HG03097 (cell line): Measurements from ENCODE around the gene RECQL5.
"Not testable (repeated sequence)": the region's sequence is repeated elsewhere in the genome, so short reads cannot be mapped to it uniquely, and the experiment has no call there.

Source experiments
- ATAC-seq: cut with Tn5 transposase; IDR thresholded peaks from one replicate; pipeline ENCODE4 v1.9.1; 2021; ENCODE audit not compliant: unreplicated experiment, low FRiP score

Gene RECQL5

GRCh38 chr17:75596320-75597087 lies 70.5 kb downstream of the RECQL5 start:
- ATAC-seq = no peak

GRCh38 chr17:75595920-75596313 lies 71.0 kb downstream of the RECQL5 start:
- no peak for ATAC-seq

GRCh38 chr17:75595284-75595919 lies 71.6 kb downstream of the RECQL5 start:
- no peak for ATAC-seq

GRCh38 chr17:75594499-75595283 lies 72.3 kb downstream of the RECQL5 start:
- no peak for ATAC-seq

GRCh38 chr17:75593430-75593829 lies 73.5 kb downstream of the RECQL5 start:
- not testable (repeated sequence) for ATAC-seq

GRCh38 chr17:75592348-75593020 lies 74.5 kb downstream of the RECQL5 start:
- no peak for ATAC-seq

- ATAC-seq = no peak
Observed at GRCh38 chr17:75591722-75592302, 75.1 kb downstream of the RECQL5 start.

- ATAC-seq = no peak
Observed at GRCh38 chr17:75590849-75591721, 75.9 kb downstream of the RECQL5 start.

GRCh38 chr17:75590314-75590761 lies 76.6 kb downstream of the RECQL5 start:
- ATAC-seq = no peak

GRCh38 chr17:75589919-75590303 lies 77.0 kb downstream of the RECQL5 start:
- ATAC-seq = no peak

GRCh38 chr17:75589012-75589918 lies 77.7 kb downstream of the RECQL5 start:
- ATAC-seq = peak; percentile 74

- peak; percentile 12 for ATAC-seq
Observed at GRCh38 chr17:75588596-75589011, 78.3 kb downstream of the RECQL5 start.

- peak; percentile 9 for ATAC-seq
Observed at GRCh38 chr17:75587675-75588595, 79.0 kb downstream of the RECQL5 start, which contains the start of gene MYO15B. TSS of gene MYO15B (plus strand) at chr17:75587800. CDS start at chr17:75588058, 258 bp downstream.

GRCh38 chr17:75584849-75585175 lies 82.1 kb downstream of the RECQL5 start:
- no peak for ATAC-seq

GRCh38 chr17:75583197-75583596 lies 83.8 kb downstream of the RECQL5 start:
- not testable (repeated sequence) for ATAC-seq

GRCh38 chr17:75581121-75581725 lies 85.7 kb downstream of the RECQL5 start:
- ATAC-seq = not testable (repeated sequence)
